Measurements from ENCODE around the gene SAMD5.
"Not testable (repeated sequence)": the region's sequence is repeated elsewhere in the genome, so short reads cannot be mapped to it uniquely, and the experiment has no call there.

SAMD5 gene

DNA sequence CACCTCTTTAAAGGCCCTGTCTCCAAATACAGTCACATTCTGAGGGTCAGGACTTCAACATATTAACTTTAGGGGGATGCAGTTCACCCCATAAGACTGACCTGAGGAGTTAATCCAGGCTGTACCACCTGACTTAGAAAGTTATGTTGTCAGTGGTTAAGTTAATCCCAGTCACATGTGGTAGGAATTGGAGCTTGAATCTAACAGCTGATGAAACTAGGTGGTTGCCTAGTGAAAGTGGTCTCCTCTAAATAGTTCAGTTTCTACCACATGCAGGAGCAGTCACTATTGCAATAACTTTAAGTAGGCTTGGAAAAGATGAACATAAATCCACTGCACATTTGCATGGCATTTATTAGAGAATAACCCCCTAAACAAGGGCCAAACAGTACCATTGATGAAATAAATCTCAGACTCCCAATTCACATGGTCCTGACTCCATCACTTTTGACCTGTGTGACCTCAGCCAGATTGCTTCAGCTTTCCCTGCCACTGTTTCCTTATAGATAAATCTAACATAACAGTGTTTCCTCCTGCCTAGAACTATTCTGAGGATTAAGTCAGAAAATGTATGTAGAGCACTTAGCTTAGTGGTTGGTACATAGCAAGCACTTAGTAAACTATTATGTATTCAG lies 20.1 kb downstream of the SAMD5 start:
- TF ChIP-seq ZFX (IDR thresholded peaks at IDR 0.05; ENCODE audit: borderline replicate concordance), result no peak
- TF ChIP-seq, protein P1, sequence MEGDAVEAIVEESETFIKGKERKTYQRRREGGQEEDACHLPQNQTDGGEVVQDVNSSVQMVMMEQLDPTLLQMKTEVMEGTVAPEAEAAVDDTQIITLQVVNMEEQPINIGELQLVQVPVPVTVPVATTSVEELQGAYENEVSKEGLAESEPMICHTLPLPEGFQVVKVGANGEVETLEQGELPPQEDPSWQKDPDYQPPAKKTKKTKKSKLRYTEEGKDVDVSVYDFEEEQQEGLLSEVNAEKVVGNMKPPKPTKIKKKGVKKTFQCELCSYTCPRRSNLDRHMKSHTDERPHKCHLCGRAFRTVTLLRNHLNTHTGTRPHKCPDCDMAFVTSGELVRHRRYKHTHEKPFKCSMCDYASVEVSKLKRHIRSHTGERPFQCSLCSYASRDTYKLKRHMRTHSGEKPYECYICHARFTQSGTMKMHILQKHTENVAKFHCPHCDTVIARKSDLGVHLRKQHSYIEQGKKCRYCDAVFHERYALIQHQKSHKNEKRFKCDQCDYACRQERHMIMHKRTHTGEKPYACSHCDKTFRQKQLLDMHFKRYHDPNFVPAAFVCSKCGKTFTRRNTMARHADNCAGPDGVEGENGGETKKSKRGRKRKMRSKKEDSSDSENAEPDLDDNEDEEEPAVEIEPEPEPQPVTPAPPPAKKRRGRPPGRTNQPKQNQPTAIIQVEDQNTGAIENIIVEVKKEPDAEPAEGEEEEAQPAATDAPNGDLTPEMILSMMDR (IDR thresholded peaks at IDR 0.05), result no peak

DNA sequence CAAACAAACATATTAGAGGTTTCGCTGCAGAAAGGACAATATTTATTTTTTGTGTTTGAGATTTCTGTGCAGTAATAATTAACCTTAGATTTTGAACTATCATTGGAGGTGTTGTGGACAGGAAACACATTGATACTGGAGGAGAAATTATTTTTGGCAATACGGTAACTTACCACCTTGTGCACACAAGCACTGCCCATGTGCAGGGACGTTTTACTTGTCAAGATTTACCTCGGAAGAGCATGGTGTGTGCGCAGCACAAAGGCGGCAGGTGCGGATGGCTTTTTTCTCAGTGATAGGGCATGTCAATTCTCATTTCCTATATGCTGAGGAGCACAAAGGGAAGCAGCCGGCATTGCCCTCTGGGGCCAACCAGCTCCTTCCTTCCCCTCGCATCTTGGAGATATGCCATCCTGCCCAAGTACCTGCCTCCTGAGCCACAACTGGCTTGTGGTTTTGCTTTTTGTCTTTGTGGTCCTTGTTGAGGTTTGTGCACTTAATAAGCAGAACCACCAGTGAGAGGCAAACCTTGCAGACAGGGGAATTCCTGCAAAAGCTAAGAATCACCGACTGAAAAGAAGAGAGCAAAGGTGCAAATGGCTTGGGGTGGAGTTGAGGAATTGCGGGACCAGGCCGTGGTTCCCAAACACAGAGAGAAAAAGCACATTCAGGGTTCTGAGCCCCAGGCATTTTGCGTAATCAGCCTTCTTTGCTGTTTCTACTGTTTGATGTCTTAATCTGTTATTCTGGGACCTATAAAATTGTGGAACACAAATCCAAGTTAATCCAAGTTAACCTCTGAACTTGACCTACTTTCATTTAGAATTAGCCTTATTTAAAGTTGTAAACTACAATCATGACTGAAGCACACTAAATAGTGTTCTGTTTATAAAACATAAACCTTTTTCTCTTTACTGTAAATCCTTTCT lies 21.9 kb downstream of the SAMD5 start:
- no peak overlapping the region for H3K27ac ChIP-seq
- TF ChIP-seq, protein P1 (IDR thresholded peaks at IDR 0.05), result no peak
- no peak for TF ChIP-seq ZFX (IDR thresholded peaks at IDR 0.05; ENCODE audit: borderline replicate concordance)

More for the DNA sequence above, 20.1 kb downstream of the SAMD5 start:
- H3K27ac ChIP-seq, result no peak overlapping the region

DNA sequence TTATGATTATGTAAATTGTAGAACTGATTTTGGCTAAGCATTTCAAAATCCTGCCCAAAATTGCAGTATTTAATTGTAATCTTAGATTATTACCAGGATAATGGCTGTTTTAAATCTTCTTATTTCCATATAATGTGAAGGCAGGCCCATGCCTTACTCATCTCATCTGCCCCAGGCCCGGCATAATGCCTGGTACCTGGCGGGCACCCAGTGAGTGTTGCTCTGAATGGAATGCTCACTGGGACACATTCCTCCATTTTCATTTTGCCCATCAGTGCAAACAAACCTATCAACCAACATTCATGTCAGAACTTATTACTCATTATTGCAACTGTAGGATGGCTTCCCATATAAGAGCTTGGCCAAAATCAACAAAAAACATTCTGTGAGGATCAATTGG lies 22.8 kb downstream of the SAMD5 start:
- TF ChIP-seq, protein P1 (IDR thresholded peaks at IDR 0.05), result no peak
- TF ChIP-seq ZFX (IDR thresholded peaks at IDR 0.05; ENCODE audit: borderline replicate concordance), result no peak
- H3K27ac ChIP-seq, result no peak overlapping the region

- no peak overlapping the region for H3K27ac ChIP-seq
- TF ChIP-seq, protein P1 (IDR thresholded peaks at IDR 0.05), result no peak
- TF ChIP-seq ZFX (IDR thresholded peaks at IDR 0.05; ENCODE audit: borderline replicate concordance), result no peak
These were observed 25.8 kb downstream of the SAMD5 start for GRCh38 chr6:147534116-147534860.

DNA sequence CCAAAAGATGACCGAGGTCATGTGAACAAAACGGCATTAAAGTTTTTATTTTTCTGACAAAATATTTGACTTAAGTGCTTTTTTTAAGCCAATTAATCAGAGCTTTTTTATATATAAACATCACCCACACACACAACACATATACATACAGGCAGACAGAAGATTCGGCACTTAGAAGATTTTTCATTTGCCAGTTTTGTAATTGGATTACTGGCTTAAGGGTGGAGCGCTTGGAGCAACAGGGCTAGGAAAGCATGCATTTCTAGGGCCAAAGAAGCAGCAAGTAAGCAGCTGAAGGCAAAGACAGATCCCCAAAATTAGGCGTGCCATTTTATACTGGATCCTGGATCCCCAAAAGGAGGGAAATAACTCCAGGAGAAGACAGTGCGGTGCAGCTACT lies 30.3 kb downstream of the SAMD5 start:
- H3K27ac ChIP-seq, result no peak overlapping the region
- no peak for TF ChIP-seq ZFX (IDR thresholded peaks at IDR 0.05; ENCODE audit: borderline replicate concordance)
- TF ChIP-seq, protein P1 (IDR thresholded peaks at IDR 0.05), result no peak

DNA sequence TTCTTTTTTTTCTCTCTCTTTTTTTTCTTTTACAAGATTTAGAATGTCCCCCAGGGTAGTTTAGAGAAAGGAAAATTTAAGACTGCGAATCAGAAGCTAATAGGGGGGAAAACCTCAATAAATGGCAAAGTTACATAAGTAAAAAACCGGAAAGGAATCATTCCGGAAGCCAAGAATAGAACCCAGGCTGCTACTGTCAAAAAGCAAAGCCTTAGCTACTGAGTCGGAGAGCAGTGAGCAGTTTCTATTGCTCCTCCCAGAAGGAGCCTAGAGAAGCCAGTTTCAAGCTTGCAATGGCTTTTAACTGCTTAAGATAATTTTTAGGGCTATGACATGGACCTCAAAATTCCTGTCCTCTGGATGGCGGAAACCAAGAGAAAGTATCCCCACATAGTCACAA lies 31.6 kb downstream of the SAMD5 start:
- TF ChIP-seq ZFX (IDR thresholded peaks at IDR 0.05; ENCODE audit: borderline replicate concordance), result no peak
- TF ChIP-seq, protein P1 (IDR thresholded peaks at IDR 0.05), result no peak
- no peak overlapping the region for H3K27ac ChIP-seq

GRCh38 chr6:147542436-147542835 lies 33.9 kb downstream of the SAMD5 start:
- H3K27ac ChIP-seq, result not testable (repeated sequence)
